HCT116 (cell line): ENCODE measurements around the gene FTO.

Experiments used
- EZH2 ChIP-seq: fragments of 200-600 bp; sonication (generic); IDR thresholded peaks from 2 replicates; pipeline ENCODE4 v1.6.1; 2017; ENCODE audit warnings: antibody characterized with exemption, mixed run types
- EZH2phosphoT487 ChIP-seq: fragments of 200-600 bp; IDR thresholded peaks from 2 replicates; pipeline ENCODE4 v1.6.1; 2018; ENCODE audit warnings: antibody characterized with exemption, borderline replicate concordance
- RAD21 ChIP-seq: IDR thresholded peaks from 2 replicates; pipeline ENCODE4 v1.6.1; 2012; ENCODE audit warnings: low read depth, mild to moderate bottlenecking
- TF ChIP-seq, protein P1 (sequence below), 3 experiments: fragments of 200-600 bp in 1 of 3; sonication (generic) in 1 of 3; IDR thresholded peaks in 2 of 3; conservative IDR thresholded peaks in 1 of 3; 2 replicates each; pipeline ENCODE4 v1.5.1; 2012 to 2017; ENCODE audit warnings: low read depth in 2 of 3, low read length in 2 of 3, antibody characterized with exemption in 1 of 3, borderline replicate concordance in 1 of 3, control low read depth in 1 of 3, mild to moderate bottlenecking in 1 of 3, mixed read lengths in 1 of 3, mixed run types in 1 of 3, moderate library complexity in 1 of 3; ENCODE audit not compliant: insufficient read depth in 1 of 3
- TF ChIP-seq, protein P2 (sequence below): IDR thresholded peaks from 2 replicates; pipeline ENCODE4 v1.6.1; 2012; ENCODE audit warnings: low read depth

GRCh38 chr16:53822936-53823529 is 119.1 kb downstream of the FTO start:
- TF ChIP-seq RAD21 (no peak), EZH2phosphoT487 (no peak), EZH2 (no peak)
- TF ChIP-seq, protein P1, sequence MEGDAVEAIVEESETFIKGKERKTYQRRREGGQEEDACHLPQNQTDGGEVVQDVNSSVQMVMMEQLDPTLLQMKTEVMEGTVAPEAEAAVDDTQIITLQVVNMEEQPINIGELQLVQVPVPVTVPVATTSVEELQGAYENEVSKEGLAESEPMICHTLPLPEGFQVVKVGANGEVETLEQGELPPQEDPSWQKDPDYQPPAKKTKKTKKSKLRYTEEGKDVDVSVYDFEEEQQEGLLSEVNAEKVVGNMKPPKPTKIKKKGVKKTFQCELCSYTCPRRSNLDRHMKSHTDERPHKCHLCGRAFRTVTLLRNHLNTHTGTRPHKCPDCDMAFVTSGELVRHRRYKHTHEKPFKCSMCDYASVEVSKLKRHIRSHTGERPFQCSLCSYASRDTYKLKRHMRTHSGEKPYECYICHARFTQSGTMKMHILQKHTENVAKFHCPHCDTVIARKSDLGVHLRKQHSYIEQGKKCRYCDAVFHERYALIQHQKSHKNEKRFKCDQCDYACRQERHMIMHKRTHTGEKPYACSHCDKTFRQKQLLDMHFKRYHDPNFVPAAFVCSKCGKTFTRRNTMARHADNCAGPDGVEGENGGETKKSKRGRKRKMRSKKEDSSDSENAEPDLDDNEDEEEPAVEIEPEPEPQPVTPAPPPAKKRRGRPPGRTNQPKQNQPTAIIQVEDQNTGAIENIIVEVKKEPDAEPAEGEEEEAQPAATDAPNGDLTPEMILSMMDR (IDR thresholded peaks at IDR 0.05 in 2 of 3, conservative IDR thresholded peaks at IDR 0.05 in 1 of 3; ENCODE audit: borderline replicate concordance in 1 of 3, insufficient read depth in 1 of 3, low read depth in 2 of 3, low read length in 2 of 3), result no peak
- TF ChIP-seq, protein P2, sequence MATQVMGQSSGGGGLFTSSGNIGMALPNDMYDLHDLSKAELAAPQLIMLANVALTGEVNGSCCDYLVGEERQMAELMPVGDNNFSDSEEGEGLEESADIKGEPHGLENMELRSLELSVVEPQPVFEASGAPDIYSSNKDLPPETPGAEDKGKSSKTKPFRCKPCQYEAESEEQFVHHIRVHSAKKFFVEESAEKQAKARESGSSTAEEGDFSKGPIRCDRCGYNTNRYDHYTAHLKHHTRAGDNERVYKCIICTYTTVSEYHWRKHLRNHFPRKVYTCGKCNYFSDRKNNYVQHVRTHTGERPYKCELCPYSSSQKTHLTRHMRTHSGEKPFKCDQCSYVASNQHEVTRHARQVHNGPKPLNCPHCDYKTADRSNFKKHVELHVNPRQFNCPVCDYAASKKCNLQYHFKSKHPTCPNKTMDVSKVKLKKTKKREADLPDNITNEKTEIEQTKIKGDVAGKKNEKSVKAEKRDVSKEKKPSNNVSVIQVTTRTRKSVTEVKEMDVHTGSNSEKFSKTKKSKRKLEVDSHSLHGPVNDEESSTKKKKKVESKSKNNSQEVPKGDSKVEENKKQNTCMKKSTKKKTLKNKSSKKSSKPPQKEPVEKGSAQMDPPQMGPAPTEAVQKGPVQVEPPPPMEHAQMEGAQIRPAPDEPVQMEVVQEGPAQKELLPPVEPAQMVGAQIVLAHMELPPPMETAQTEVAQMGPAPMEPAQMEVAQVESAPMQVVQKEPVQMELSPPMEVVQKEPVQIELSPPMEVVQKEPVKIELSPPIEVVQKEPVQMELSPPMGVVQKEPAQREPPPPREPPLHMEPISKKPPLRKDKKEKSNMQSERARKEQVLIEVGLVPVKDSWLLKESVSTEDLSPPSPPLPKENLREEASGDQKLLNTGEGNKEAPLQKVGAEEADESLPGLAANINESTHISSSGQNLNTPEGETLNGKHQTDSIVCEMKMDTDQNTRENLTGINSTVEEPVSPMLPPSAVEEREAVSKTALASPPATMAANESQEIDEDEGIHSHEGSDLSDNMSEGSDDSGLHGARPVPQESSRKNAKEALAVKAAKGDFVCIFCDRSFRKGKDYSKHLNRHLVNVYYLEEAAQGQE, result no peak
